HG03045 (cell line): ENCODE measurements around the gene GPATCH4.
"Not testable (repeated sequence)": the region's sequence is repeated elsewhere in the genome, so short reads cannot be mapped to it uniquely, and the experiment has no call there.

Source experiments
- ATAC-seq: cut with Tn5 transposase; IDR thresholded peaks from one replicate; pipeline ENCODE4 v1.9.1; 2021; ENCODE audit warnings: mild to moderate bottlenecking, moderate library complexity; ENCODE audit not compliant: unreplicated experiment

GPATCH4 gene

DNA sequence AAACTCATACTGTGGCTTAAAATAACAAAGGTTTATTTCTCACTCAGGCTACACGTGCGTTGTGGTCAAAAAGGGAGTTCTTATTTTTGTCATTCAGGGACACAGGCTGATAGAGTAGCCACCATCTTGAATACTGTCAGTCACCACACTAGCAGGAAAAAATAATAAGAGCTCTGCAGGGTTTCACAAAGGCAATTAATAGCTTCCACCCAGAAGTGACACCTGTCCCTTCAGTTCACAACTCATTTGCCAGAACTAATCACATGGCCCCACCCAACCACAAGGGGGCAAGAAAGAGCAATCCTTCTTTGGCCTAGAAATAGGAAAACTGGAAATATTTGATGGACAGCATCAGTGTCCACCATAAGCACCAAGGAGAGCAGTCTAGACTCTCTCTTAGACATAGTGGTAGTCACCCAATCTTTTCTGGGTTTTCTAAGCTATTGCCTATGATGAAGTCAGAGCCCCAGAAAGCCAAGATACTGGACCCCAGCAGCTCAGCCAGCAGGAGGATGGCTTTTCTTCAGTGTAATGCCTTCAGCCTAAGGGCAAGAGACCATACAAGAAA is 26.1 kb upstream of the GPATCH4 start:
- no peak for ATAC-seq

DNA sequence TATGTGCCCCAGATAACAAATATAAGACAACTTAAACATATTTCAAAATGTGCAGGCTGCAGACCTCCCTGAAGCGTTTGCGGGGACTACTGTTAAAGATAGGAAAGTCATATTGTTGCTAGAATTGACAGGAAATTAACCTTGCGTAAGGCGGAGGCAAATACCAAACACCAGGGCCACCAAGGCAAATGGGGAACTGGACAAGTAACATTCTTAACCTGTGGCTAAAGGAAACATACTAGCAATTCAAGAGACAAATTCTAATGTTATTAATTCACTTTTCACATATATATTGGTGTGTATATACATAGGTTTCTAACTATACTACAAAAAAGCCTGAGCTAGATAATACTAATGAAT is 24.8 kb upstream of the GPATCH4 start:
- no peak for ATAC-seq

DNA sequence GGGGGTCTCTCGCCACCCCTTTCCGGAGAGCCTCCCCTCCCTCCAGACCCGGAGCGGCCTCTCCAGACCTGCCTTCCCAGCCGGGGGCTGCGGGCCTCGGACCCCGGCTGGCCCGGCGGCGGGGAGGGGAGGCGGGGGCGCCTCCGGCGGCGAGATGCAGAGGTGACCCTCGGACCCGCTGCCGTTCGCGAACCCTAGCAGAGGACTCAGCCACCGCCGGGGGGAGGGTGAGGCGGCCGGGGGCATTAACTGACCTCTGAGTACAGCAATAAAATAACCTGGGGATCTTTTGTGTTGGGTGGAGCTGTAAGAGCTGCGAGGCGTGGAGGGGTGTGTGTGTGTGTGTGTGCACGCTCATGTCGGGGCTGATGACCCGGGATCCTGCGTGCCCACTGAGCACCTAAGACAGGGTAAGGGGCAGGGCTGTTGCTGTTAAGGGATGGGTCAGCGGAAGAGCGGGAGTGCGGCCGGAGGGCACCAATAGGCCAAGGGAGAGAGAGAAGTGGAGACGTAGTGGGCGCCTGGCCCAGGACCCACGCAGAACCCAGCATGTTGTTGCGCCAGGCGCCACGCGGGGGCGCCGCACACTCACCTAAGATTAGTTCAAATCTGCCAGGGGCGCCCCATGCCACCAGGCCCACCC is 24.3 kb upstream of the GPATCH4 start:
- no peak for ATAC-seq

DNA sequence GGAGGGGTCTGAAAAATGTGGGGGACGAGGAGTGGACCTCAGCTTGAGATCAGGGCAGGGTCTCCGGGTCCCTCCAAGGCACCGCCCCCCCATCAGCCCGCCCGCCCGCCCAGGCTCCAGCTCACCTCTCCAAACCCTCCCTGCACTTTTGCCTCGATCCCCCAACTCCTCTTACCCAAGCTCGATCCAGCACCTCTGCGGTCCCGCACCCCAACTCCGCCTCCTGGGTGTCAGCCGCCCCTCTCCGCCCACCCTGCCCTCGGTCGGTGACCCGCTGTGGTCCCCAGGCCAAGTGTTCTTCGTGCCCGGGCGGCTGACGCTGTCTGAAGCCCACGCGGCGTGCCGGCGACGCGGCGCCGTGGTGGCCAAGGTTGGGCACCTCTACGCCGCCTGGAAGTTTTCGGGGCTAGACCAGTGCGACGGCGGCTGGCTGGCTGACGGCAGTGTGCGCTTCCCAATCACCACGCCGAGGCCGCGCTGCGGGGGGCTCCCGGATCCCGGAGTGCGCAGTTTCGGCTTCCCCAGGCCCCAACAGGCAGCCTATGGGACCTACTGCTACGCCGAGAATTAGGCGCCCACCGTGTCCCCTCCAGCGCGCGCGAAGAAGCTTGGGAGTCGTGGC is 23.6 kb upstream of the GPATCH4 start:
- no peak for ATAC-seq

DNA sequence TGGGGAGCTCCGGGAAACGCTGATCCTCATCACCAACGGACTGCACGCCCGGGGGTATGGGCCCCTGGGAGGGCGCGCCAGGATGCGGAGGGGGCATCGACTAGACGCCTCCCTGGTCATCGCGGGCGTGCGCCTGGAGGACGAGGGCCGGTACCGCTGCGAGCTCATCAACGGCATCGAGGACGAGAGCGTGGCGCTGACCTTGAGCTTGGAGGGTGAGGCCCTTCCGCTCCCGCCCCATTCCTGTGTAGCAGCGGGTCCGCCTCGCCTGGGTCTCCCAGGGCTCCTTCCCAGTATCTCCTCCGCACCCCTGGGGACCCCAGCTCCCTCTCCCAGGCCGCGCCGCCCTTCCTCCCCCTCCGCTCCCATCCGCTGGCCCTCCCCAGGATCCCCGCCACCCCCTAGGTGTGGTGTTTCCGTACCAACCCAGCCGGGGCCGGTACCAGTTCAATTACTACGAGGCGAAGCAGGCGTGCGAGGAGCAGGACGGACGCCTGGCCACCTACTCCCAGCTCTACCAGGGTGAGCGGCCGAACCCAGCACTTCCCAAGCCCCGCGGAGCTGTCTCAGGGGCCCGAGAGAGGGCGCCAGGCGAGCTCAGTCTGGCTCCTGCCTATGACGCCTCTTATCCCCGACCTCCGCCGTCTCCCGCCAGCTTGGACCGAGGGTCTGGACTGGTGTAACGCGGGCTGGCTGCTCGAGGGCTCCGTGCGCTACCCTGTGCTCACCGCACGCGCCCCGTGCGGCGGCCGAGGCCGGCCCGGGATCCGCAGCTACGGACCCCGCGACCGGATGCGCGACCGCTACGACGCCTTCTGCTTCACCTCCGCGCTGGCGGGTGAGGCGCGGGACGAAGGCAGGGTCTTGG is 22.9 kb upstream of the GPATCH4 start:
- ATAC-seq: no peak

DNA sequence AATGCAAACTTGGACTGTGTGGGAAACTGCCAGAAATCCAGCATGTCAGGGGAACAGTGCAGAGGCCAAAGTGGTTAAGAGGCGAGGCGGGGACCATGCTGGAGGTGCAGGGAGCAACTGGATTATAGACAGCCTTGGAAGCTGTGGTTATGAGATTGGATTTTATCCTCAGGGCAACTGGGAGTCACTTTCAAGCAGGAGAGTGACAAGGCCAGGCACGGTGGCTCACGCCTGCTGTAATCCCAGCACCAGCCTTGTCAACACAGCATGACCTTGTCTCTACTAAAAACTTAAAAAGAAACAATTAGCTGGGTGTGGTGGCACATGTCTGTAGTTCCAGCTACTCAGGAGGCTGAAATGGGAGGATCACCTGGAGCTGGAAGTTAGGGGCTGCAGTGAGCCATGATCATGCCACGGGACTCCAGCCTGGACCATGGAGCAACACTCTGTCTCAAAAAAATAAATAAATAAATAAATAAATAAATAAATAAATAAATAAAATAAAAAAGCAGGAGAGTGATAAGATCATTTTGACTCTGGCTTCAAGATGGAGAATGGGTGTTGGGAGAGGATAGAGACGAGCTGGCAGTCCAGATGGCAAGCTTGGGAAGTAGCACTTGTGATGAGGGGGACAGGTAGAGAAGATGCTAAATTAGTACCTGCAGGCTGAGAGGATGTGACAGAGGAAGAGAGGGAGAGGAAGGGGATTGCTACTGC is 21.5 kb upstream of the GPATCH4 start:
- no peak for ATAC-seq

DNA sequence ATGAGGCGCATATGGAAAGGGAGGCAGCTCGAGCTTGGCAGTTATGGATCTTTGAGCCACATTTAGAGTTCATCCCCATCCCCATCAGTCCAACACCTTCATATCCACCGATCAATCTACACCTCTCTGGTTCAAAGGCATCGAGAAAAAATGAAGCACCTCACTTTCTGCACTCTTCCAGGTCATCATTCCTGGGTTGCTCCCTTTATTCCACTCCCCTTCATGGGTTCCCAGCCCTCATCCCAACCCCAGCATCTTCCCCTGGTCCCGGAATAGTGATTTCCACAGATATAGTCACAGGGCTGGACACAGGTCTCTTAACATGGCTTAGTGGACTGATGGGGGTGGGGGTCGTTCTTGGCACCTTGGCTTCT is 18.3 kb upstream of the GPATCH4 start:
- ATAC-seq: no peak

DNA sequence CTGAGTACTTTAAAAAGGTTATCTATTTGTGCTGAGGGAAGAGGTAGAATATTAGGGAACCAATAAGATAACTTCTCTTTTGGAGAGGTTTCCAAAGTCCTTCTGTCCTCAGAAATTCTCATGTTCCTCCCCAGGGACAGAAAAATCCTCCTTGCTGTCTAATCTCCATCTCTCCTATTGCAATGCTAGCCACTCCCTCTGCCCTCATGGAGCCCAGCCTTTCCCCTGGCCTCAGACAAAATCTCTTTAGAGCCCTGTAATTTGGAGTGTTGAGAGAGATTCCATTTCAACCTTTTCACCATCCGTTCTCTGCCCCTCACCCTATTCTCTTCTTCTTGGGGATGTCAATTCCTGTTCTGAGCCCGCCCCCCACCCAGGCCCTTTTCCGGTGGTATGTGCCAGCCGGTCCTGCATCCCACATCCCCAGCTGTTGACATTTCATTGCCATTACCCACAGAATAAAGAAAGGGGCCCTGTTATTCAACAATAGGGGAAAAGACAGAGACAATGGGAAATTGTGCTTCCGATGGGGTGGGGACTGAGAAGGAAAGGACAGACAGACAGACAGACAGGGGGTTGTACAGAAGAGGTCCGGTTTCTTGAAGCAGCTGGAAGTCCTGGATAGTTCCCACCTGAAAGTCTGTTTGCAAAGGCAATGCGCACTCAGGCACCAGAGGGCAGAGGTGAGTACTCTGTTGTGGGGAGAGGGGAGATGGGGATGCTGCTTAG is 17.7 kb upstream of the GPATCH4 start, which contains the start of gene HAPLN2:
HAPLN2 (plus strand) TSS at position 563 of the 729 bp plus-strand sequence. CDS start 4,076 bp downstream, outside the sequence.
- no peak for ATAC-seq

DNA sequence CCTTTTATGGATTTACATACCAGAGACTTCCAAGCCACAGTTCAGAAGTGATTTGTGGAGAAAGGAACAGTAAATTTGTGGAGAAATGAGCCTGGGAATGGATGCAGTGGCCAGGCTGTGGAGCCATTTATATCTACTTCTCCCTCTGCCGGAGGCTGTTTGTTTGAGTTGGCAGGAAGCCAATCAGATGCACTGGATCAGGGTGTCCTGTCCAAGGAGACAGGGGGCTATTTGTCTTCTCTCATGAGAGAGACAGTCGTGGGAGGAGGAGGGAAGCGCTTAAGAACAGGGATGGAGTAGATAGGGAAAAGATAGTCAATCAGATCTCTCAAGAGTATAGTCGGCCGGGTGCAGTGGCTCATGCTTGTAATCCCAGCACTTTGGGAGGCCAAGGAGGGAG is 15.2 kb upstream of the GPATCH4 start:
- ATAC-seq: no peak

DNA sequence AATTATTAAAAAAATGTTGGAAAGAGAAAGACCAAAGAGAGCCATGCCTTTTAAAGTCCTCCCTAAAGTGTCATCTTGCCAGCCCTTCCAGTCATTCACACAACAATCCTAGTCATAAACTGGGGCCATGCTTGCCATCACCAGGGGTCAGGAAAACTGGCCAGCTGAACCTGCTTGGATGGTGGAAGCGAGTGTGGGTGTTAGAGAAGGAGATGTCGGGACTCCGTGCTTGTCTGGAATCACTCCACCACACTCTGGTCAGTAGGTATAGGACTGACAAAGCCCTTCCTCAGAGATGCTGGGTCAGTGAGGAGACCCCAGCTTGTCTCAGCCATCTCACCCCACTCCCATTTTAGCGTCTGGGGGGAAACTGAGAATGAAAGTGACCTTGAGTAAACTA is 14.7 kb upstream of the GPATCH4 start:
- ATAC-seq: no peak

DNA sequence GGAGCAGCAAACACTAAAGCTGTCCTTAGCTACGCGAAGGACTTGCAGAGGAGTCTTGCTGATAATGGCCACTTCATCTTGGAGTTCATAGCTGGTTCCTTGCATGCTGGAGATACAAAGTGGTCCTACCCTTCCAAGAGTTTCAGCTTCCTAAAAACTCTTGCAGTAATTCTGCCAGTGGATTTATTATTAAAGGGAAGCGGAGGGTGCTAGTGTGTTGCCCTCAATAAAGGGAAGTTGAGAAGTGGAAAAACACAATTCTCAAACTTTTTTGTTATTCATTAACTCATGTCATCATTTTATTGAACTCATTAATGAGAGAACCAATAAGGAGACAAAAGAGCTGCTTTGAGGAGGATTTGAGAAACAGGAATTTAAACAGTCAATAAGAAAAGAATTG is 11.4 kb upstream of the GPATCH4 start:
- ATAC-seq: no peak

DNA sequence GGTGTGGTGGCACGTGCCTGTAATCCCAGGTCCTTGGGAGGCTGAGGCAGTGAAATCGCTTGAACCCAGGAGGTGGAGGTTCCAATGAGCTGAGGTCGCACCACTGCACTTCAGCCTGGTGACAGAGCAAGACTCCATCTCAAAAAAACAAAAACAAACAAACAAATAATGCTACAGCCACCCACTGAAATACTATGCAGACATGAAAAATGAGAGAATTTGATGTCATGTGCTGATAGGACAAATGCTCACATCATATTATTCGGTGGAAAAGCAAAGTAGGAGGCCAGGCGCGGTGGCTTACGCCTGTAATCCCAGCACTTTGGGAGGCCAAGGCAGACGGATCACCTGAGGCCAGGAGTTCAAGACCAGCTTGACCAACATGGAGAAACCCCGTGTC is 8.8 kb upstream of the GPATCH4 start:
- not testable (repeated sequence) for ATAC-seq

DNA sequence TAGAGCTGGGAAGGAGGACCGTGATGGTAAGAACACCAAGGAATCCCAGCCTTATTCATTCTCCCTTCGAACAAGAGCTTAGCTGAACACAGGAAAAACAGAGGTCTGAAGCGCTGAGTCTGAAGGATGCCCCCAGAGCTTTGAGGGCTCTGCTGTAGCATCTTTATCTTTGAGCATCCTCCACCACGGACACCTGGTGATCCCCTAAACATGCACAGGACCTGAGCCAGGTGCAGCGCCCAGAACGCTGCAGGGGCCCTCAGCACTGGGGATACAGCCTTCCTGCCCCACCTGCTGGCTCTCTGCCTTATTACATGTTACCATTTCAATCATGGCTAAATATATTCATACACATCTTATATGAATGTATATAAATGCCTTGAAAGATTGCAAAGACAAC is 7.7 kb upstream of the GPATCH4 start:
- no peak for ATAC-seq

DNA sequence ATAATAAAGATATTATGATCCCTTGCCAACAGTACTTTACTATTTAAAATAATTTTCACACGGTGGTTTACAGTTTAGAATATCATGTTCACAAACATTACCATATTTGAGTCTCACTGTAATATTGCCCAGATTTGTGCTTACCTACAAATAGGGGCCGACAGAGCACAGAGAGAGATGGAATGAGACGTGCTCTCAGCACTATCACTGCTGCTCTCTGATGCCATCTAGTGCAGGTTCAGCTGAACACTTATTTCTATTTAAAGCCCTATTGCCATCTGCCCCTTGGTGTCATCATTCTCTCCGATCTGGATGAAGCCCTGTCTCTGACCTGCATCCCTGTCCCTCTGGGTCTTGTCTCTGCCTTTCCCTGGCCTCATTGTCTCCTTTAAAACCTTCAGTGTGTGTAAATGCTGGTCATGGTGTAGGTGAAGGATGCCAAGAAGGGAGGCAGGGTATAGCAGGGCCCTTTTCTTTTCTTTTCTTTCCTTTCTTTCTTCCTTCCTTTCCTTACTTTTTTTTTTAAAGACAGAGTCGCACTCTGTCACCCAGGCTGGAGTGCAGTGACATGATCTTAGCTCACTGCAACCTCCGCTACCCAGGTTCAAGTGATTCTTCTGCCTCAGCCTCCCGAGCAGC is 6.9 kb upstream of the GPATCH4 start:
- ATAC-seq: no peak

DNA sequence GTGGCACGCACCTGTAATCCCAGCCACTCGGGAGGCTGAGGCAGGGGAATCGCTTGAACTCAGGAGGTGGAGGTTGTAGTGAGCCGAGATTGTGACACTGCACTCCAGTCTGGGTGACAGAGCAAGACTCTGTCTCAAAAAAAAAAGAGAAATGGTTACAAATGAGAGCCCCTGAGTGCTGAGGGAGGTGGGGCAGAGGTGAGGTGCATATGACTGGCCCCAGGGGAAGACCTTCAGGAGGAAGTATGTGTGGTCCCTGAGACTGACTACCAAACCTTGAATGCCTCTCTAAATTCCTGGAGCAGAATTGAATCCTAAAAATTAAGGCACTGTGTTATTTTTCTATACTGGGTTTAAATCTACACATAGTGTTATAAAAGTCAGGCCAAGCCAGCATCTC is 6.1 kb upstream of the GPATCH4 start:
- not testable (repeated sequence) for ATAC-seq

DNA sequence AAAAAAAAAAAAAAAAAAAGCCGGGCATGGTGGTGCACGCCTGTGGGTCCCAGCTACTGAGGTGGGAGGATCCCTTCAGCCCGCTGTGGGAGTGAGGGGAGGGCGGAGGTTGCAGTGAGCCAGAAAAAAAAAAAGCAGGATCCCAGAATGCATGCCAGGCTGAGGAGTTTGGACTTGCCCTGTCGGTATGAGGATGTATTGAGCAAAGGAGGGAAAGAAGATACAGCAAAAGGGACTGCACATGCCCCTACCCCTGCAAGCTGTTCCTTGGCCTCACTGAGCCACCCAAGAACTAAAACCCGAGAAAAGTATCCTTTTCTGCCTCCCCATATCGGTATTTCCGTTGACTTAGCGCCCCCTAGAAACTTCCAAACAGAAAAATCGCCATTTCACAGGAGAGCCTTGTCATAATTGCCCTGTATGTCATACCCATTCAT is 1.3 kb upstream of the GPATCH4 start:
- ATAC-seq: no peak

DNA sequence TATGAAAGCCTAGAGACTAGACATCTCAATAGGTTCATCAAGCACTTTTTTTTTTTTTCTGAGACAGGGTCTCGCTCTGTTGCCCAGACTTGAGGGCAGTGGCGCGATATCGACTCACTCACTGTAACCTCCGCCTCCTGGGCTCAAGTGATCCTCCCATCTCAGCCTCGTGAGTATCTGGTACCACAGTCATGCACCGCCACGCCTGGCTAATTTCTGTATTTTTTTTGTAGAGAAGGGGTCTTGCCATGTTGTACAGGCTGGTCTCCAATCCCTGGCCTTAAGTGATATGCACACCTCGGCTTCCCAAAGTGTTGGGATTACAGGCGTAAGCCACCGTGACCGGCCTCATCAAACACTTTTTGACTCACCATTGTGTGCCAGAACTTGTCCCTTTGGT is 613 bp upstream of the GPATCH4 start:
- no peak for ATAC-seq

DNA sequence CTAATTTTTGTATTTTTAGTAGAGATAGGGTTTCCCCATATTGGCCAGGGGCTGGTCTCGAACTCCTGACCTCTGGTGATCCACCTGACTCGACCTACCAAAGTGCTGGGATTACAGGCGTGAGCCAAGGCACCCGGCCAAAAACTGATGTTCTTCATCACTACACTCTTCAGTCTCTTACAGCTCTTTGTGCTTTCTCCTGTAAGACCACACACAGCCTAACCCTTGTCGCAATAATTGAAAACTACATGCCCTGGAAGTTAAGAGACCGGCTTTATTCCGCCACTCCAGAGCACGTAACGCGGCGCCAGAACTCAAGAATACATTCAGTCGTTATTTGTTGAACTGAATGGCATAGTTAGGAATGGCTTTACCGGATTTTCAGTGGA is 552 bp downstream of the GPATCH4 start:
- ATAC-seq: no peak

DNA sequence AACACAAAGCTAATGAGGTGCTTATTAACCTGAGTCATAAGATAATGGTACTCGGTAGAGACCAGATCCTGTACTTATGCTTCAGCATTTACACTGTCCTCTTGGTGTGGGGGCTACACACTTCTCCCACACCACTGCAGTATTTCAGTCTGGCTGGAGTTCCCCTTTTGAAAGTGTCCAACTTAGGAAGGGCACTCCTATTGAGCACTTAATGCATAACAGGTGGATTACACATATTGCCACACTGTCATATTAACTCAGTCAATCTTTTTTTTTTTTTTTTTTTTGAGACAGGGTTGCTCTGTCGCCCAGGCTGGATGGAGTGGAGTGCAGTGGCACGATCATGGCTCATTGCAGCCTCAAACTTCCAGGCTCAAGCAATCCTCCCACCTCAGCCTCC is 1.5 kb downstream of the GPATCH4 start:
- ATAC-seq: no peak
